GM12878 (cell line): ENCODE data around the gene FSTL1. TPM values are rescaled to one million over a fixed set of nuclear protein-coding genes. Genes with fewer than 3 reads are reported as not detected.

ENCODE experiments used
- ATAC-seq: fragments of 200-7000 bp; cut with Tn5 transposase; 3 replicates; pipeline ENCODE4 v1.9.1; 2020; ENCODE audit warnings: mild to moderate bottlenecking, moderate library complexity
- BruUV-seq: library from RNA; stranded (reverse); fragments of 400-500 nt; replicated peaks from 2 replicates; lab custom pipeline; 2021; lab: Mats Ljungman, UMichigan
- CTCF ChIA-PET: fragments of 300-600 bp; sonication (Branson Sonifier 250); formaldehyde crosslinking; extraction: SDS; loops from one replicate; lab custom pipeline; 2021; ENCODE audit warnings: inconsistent platforms; lab: Yijun Ruan, JAX
- POLR2A ChIA-PET: fragments of 350-600 bp; formaldehyde crosslinking; extraction: SDS; loops from one replicate; lab custom pipeline; 2021; ENCODE audit warnings: inconsistent platforms; lab: Charles Lee
- RAD21 ChIA-PET: fragments of 300-600 bp; sonication (Branson Sonifier 250); formaldehyde crosslinking; loops from one replicate; lab custom pipeline; 2023; ENCODE audit warnings: antibody characterized with exemption; ENCODE audit not compliant: unreplicated experiment; lab: Charles Lee
- SMC1A ChIA-PET: fragments of 300-600 bp; sonication (Branson Sonifier 250); formaldehyde crosslinking; loops from one replicate; lab custom pipeline; 2023; ENCODE audit not compliant: unreplicated experiment, uncharacterized antibody; lab: Charles Lee
- DNase-seq: peaks from one replicate; pipeline ENCODE4 v3.0.0-alpha.2; 2011; ENCODE audit warnings: low read depth, low spot score
- FAIRE-seq: peaks from 3 replicates; lab custom pipeline; 2011; peaks lifted over from hg19 to GRCh38; lab: Jason Lieb, UNC
- H2AFZ ChIP-seq: 2 replicates; pipeline ENCODE4 v1.6.0; 2011; ENCODE audit warnings: low read depth, low read length, control low read depth; ENCODE audit not compliant: control insufficient read depth
- H3K27ac ChIP-seq: 2 replicates; pipeline ENCODE4 v1.5.1; 2011; ENCODE audit warnings: control low read depth; ENCODE audit not compliant: control insufficient read depth, insufficient read depth
- H3K27me3 ChIP-seq, 2 experiments: replicated peaks in 1 of 2; 2 replicates each; pipeline versions ENCODE4 v1.6.0 to v1.6.1; 2011; ENCODE audit warnings: low read length in 1 of 2; ENCODE audit not compliant: control insufficient read depth in 2 of 2, insufficient read depth in 2 of 2
- H3K36me3 ChIP-seq, 2 experiments: 2 replicates each; pipeline ENCODE4 v1.5.1; 2011; ENCODE audit warnings: low read length in 1 of 2; ENCODE audit not compliant: control insufficient read depth in 2 of 2, insufficient read depth in 2 of 2
- H3K4me1 ChIP-seq: 2 replicates; pipeline ENCODE4 v1.6.1; 2011; ENCODE audit warnings: mild to moderate bottlenecking, low read length, moderate library complexity, mixed read lengths; ENCODE audit not compliant: control insufficient read depth, insufficient read depth
- H3K4me2 ChIP-seq: 2 replicates; pipeline ENCODE4 v1.6.0; 2011; ENCODE audit warnings: control low read depth; ENCODE audit not compliant: control insufficient read depth, insufficient read depth
- H3K4me3 ChIP-seq: fragments of 200-600 bp; sonication (generic); 2 replicates; pipeline ENCODE4 v1.5.1; 2016
- H3K79me2 ChIP-seq: 2 replicates; pipeline ENCODE4 v1.6.0; 2011; ENCODE audit warnings: low read length; ENCODE audit not compliant: control insufficient read depth, insufficient read depth
- H3K9ac ChIP-seq: 2 replicates; pipeline ENCODE4 v1.8.0; 2011; ENCODE audit warnings: low read length, control low read depth, mixed read lengths; ENCODE audit not compliant: control insufficient read depth, insufficient read depth
- H3K9me3 ChIP-seq: replicated peaks from 3 replicates; pipeline ENCODE4 v1.5.1; 2011; ENCODE audit warnings: mild to moderate bottlenecking, low read length; ENCODE audit not compliant: control insufficient read depth, insufficient read depth
- H4K20me1 ChIP-seq: 2 replicates; pipeline ENCODE4 v1.6.0; 2011; ENCODE audit not compliant: control insufficient read depth, insufficient read depth
- WGBS: methylation state at CpG from one replicate; pipeline ENCODE4 v1.1.6; 2016; ENCODE audit warnings: low lambda C conversion rate; ENCODE audit not compliant: insufficient replicate concordance, insufficient coverage; ENCODE audit errors: missing lambda C conversion rate; 5-methylcytosine and 5-hydroxymethylcytosine counted together
- in situ Hi-C: fragments of 300-500 bp; cut with MboI; formaldehyde crosslinking; loops from 9 replicates; pipeline ENCODE4 v1.14.3; 2018; ENCODE audit warnings: mixed read lengths
- intact Hi-C: fragments of 100-400 bp; cut with micrococcal nuclease; formaldehyde crosslinking; loops from one replicate; pipeline ENCODE4 v1.14.2; 2022; ENCODE audit not compliant: unreplicated experiment
- polyA plus RNA-seq, 11 experiments: library from polyadenylated mRNA; depleted of rRNA in 4 of 11; unstranded in 6 of 11; stranded (reverse) in 5 of 11; fragments of >200 nt; fragmentation: Nextera tagmentation in 4 of 11; fragmentation: Illumina TruSeq in 1 of 11; extraction: Ambion mirVana in 4 of 11; extraction: Trizol in 1 of 11; gene quantifications; 1 replicate in 1 of 11; 2 replicates in 10 of 11; pipeline versions ENCODE4 v1.2.1 to v1.2.3, GENCODE V29; 2011 to 2016; ENCODE audit warnings: inconsistent platforms in 2 of 11, missing spikeins in 2 of 11, low read depth in 1 of 11
- total RNA-seq, 4 experiments: library from RNA; depleted of rRNA in 3 of 4; stranded (reverse); fragments of >200 nt in 3 of 4; fragmentation: Illumina TruSeq in 1 of 4; extraction: Trizol in 1 of 4; gene quantifications; 2 replicates each; pipeline versions ENCODE4 v1.2.1 to v1.2.3, GENCODE V29; 2013 to 2021
- TF ChIP-seq, protein P1 (sequence below): fragments of 450-650 bp; IDR thresholded peaks from 2 replicates; pipeline ENCODE4 v1.6.1; 2016; ENCODE audit warnings: mild to moderate bottlenecking, moderate library complexity, borderline replicate concordance

Gene FSTL1
- total and polyA plus RNA-seq, 10 of the 15 experiments (the other 5 are each of a cell fraction or from before 2014, with no cell fraction given): 0.06 to 1.7 (median 0.32) TPM; not detected in 4

DNA sequence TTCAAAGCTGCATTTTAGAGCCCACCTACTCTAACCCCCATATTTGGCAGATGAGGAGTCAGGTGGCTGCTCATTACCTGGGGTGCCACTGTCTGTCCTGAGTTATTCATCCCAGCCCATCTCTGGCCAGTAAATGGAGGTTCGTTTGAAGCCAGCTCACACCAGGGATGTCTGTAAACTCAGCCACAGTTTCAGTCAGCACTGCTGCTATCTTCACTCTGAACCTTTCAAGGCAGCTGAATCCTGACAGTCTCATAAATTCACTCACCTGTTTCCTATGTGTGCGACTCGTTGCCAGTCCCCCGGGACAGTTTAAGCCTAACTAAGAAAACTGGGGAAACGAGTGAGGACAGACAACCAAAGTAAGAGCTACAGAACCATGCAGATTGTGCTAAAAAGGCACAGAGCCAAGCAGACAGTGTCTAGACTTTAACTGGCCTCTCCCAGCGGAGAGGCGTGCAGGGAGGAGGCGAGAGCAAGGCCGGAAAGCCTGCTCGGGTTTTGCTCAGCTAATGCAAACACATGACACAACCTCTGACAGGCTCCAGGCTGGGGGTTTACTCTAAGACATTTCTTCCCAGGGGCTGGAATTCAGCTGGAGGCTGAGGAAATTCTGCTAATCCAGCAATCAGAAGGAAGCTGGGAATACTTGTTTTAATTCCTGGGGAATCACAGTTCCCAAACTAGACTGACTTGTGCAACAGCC is 12.0 kb downstream of the FSTL1 start:
- SMC1A ChIA-PET: no interaction called here
- no peak overlapping the region for H3K9ac ChIP-seq
- H3K27me3 ChIP-seq: peaks cover 0 to 2% of the 10 kb centered on the region in 2 experiments; a peak in 3 of 4 replicates
- FAIRE-seq (no peak), DNase-seq (no peak), ATAC-seq (no peak)
- no peaks in the 10 kb centered on the region for H4K20me1 ChIP-seq
- RAD21 ChIA-PET: interaction anchor here (1.2 kb wide), 1 partner anchor 356 kb away, joined by 3 read pairs; no protein-coding TSS in a partner anchor
- no peak overlapping the region for H3K4me3 ChIP-seq
- H3K4me1 ChIP-seq: no peaks in the 10 kb centered on the region
- WGBS: 50% methylated on average over 10 of the region's 10 CpGs
- H3K4me2 ChIP-seq: no peak overlapping the region
- H2AFZ ChIP-seq: no peak overlapping the region
- POLR2A ChIA-PET: no interaction called here
- CTCF ChIA-PET: interaction anchor here (0.6 kb wide), 1 partner anchor 620 kb away, joined by 3 read pairs; no protein-coding TSS in a partner anchor
- in situ Hi-C loops: no loop called here
- no peak overlapping the region for H3K27ac ChIP-seq
- no peaks in the 10 kb centered on the region for H3K9me3 ChIP-seq
- TF ChIP-seq, protein P1, sequence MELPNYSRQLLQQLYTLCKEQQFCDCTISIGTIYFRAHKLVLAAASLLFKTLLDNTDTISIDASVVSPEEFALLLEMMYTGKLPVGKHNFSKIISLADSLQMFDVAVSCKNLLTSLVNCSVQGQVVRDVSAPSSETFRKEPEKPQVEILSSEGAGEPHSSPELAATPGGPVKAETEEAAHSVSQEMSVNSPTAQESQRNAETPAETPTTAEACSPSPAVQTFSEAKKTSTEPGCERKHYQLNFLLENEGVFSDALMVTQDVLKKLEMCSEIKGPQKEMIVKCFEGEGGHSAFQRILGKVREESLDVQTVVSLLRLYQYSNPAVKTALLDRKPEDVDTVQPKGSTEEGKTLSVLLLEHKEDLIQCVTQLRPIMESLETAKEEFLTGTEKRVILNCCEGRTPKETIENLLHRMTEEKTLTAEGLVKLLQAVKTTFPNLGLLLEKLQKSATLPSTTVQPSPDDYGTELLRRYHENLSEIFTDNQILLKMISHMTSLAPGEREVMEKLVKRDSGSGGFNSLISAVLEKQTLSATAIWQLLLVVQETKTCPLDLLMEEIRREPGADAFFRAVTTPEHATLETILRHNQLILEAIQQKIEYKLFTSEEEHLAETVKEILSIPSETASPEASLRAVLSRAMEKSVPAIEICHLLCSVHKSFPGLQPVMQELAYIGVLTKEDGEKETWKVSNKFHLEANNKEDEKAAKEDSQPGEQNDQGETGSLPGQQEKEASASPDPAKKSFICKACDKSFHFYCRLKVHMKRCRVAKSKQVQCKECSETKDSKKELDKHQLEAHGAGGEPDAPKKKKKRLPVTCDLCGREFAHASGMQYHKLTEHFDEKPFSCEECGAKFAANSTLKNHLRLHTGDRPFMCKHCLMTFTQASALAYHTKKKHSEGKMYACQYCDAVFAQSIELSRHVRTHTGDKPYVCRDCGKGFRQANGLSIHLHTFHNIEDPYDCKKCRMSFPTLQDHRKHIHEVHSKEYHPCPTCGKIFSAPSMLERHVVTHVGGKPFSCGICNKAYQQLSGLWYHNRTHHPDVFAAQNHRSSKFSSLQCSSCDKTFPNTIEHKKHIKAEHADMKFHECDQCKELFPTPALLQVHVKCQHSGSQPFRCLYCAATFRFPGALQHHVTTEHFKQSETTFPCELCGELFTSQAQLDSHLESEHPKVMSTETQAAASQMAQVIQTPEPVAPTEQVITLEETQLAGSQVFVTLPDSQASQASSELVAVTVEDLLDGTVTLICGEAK: no peak
- no peaks in the 10 kb centered on the region for H3K79me2 ChIP-seq
- no TSS peak for BruUV-seq
- intact Hi-C loops: no loop called here
- H3K36me3 ChIP-seq: no peaks in the 10 kb centered on the region
